Stimulated activated naive CD8-positive, alpha-beta T cell treated with anti-CD3 and anti-CD28 coated beads, Interleukin-15, Interleukin-2, amounts not matched to agents 100 ng/mL and 50 ng/mL, for 24 hours (primary cell): ENCODE data around the gene CYBA.
A peak's percentile ranks its signal among the peaks of the same experiment; 100 is the strongest.

Source experiments
- H3K27ac Mint-ChIP-seq: one replicate; pipeline ENCODE4 v1.8.0; 2021; ENCODE audit warnings: mild to moderate bottlenecking, mixed read lengths
- H3K27me3 Mint-ChIP-seq: one replicate; pipeline ENCODE4 v1.8.0; 2021; ENCODE audit warnings: mixed read lengths
- H3K36me3 Mint-ChIP-seq: one replicate; pipeline ENCODE4 v1.8.0; 2021; ENCODE audit warnings: low read depth, mixed read lengths
- H3K4me1 Mint-ChIP-seq: one replicate; pipeline ENCODE4 v1.8.0; 2021; ENCODE audit warnings: low read depth, mixed read lengths
- H3K4me3 Mint-ChIP-seq: one replicate; pipeline ENCODE4 v1.8.0; 2021; ENCODE audit warnings: mild to moderate bottlenecking, mixed read lengths
- H3K9me3 Mint-ChIP-seq: one replicate; pipeline ENCODE4 v1.8.0; 2021; ENCODE audit warnings: mixed read lengths

The CYBA gene

GRCh38 chr16:88635671-88636319, 15.1 kb downstream of the CYBA start:
- H3K4me1 Mint-ChIP-seq: peaks cover 55% of the 10 kb centered on the region
- peaks cover 8% of the 10 kb centered on the region for H3K27me3 Mint-ChIP-seq
- H3K9me3 Mint-ChIP-seq: no peaks in the 10 kb centered on the region
- H3K4me3 Mint-ChIP-seq: no peak overlapping the region
- H3K36me3 Mint-ChIP-seq: peaks cover 12% of the 10 kb centered on the region
- no peak overlapping the region for H3K27ac Mint-ChIP-seq

DNA sequence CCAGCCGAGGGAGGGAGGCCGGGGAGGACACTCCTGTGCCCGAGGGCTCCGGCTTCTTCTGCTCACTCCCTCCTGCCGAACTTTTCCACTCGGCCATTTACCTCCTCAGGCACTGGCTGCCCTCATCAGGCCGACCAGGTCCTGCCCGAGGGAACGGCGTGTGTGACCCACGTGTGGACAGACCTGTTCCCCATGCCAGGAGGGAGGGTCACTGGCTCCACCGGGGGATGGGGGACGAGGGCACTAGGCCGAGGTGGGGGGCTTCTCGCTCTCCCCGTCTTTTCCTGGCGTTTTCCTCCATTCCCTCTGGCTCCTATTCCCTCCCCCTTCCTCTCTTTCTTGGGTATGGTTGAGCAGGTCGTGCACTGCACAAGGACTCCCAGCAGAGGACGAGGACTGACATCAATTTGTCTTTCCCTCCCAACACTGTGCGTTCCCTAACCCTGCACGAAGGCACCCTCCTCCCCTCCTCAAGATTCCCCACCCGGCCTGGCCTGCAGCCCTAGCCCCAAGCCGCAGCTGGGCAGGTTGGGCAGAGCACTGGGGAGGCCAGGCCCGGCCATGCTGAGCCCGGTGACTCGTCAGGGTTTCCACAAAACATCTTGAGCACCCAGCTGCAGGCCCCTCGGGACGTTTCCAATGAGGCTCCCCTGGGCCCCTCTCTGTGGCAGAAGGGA, 15.7 kb downstream of the CYBA start:
- H3K27me3 Mint-ChIP-seq: peaks cover 3% of the 10 kb centered on the region
- H3K27ac Mint-ChIP-seq: peak overlapping the region; percentile 40
- no peaks in the 10 kb centered on the region for H3K9me3 Mint-ChIP-seq
- peaks cover 13% of the 10 kb centered on the region for H3K36me3 Mint-ChIP-seq
- peak overlapping the region; percentile 54 for H3K4me3 Mint-ChIP-seq
- H3K4me1 Mint-ChIP-seq: peaks cover 50% of the 10 kb centered on the region

- H3K27me3 Mint-ChIP-seq: no peaks in the 10 kb centered on the region
- peak overlapping the region; percentile 72 for H3K4me3 Mint-ChIP-seq
- peaks cover 47% of the 10 kb centered on the region for H3K4me1 Mint-ChIP-seq
- no peak overlapping the region for H3K27ac Mint-ChIP-seq
- no peaks in the 10 kb centered on the region for H3K9me3 Mint-ChIP-seq
- H3K36me3 Mint-ChIP-seq: peaks cover 16% of the 10 kb centered on the region
Observed at GRCh38 chr16:88634141-88634993, 16.5 kb downstream of the CYBA start.

DNA sequence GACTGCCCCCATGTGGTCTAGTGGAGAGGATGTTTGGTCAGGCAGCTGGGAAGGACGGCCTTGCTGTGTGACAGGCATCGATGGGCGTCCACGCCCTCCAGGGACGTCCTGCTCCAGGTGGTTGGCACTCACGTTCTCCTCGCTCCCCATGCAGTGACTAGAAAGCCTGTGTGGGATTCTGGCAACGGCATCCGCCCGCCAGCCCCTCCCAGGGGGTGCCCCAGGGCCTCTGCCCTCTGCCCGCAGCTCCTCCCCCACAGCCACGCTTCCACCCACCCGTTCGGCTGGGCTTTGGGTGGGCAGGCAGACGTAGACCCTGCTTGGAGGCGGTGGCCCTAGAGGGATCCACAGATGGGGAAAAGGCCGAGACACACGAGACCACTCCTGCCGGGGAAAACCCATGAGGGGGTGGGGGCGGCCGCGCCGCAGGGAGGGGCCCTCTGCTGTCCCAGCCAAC, 17.1 kb downstream of the CYBA start:
- H3K27ac Mint-ChIP-seq: no peak overlapping the region

DNA sequence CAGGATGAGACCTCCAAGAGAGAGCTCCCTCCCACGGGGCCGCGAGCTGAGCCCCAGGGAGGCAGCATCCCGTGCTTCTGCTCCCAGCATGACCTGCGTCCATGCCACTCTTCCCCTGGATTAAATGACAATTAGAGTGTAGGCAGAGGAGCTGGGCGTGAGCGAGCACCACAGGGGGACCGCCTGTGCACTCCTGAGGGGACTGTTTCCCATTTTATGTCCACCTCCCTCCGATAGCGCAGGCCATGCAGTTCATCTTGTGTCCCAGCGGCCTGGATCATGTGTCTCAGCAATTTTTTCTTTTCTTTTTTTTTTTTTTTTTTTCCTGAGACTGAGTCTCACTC, 18.3 kb downstream of the CYBA start:
- no peak overlapping the region for H3K4me3 Mint-ChIP-seq
- H3K27ac Mint-ChIP-seq: no peak overlapping the region
- H3K4me1 Mint-ChIP-seq: peaks cover 40% of the 10 kb centered on the region
- no peaks in the 10 kb centered on the region for H3K27me3 Mint-ChIP-seq
- no peaks in the 10 kb centered on the region for H3K9me3 Mint-ChIP-seq
- H3K36me3 Mint-ChIP-seq: peaks cover 19% of the 10 kb centered on the region

More for the DNA sequence above, 17.1 kb downstream of the CYBA start:
- Mint-ChIP-seq H3K36me3 (peaks cover 16% of the 10 kb centered on the region), H3K9me3 (no peaks in the 10 kb centered on the region), H3K27me3 (no peaks in the 10 kb centered on the region), H3K4me1 (peaks cover 47% of the 10 kb centered on the region), H3K4me3 (peak overlapping the region; percentile 72)

DNA sequence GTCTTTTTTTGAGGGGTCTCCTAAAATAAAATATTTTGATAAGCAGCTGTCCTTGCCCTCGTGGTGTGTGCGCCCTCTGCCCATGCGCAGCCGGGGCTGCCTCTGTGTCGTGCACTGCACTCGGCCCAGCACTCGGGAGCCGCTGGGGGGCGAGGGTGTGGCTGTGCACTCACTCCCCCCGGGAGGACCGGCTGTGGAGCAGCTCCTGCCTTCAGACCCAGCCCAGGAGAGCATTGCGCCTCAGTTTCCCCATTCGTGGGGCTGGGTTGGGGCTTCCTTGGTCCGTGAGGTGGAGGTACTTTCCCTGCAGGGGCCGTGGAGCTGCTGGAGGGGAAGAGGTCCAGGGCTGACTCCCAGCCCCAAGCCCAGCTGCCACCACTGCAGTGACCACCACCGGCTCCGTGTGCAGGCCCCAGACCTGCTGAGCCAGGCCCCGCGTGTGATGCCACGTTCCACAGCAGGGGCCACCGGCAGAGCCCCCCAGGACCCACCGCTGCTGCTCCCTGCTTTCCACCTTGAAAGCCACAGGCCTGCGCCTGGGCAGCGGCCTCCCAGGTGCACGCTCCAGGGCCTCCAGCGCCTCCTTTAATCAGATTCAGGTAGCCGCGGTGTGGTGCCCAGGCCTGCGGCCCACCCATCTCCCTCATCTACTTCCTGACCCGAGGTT, 18.8 kb downstream of the CYBA start:
- peaks cover 35% of the 10 kb centered on the region for H3K4me1 Mint-ChIP-seq
- no peak overlapping the region for H3K27ac Mint-ChIP-seq
- H3K4me3 Mint-ChIP-seq: no peak overlapping the region
- no peaks in the 10 kb centered on the region for H3K27me3 Mint-ChIP-seq
- no peaks in the 10 kb centered on the region for H3K9me3 Mint-ChIP-seq
- peaks cover 21% of the 10 kb centered on the region for H3K36me3 Mint-ChIP-seq

DNA sequence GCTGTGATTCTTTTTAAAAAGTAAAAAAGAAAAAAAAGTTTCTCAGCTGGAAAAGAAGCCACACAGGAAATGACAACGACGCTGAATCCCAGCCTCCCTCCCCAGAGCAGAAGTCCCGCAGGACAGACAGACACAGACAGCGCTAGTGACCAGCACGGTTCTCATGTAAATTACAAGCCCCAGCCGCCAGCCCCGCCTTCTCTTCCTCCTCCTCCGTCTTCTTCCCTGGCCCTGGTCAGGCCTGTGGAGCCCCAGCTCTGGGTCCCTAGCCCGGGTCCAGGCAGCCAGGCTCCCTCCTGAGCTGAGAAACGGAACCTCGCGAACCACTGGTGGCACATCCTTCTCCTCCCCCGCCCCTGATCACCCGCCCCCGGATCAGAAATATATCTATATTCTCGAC, 19.5 kb downstream of the CYBA start:
- Mint-ChIP-seq H3K27ac (no peak overlapping the region), H3K36me3 (peaks cover 27% of the 10 kb centered on the region), H3K4me1 (peaks cover 32% of the 10 kb centered on the region), H3K4me3 (no peak overlapping the region), H3K9me3 (no peaks in the 10 kb centered on the region), H3K27me3 (no peaks in the 10 kb centered on the region)

DNA sequence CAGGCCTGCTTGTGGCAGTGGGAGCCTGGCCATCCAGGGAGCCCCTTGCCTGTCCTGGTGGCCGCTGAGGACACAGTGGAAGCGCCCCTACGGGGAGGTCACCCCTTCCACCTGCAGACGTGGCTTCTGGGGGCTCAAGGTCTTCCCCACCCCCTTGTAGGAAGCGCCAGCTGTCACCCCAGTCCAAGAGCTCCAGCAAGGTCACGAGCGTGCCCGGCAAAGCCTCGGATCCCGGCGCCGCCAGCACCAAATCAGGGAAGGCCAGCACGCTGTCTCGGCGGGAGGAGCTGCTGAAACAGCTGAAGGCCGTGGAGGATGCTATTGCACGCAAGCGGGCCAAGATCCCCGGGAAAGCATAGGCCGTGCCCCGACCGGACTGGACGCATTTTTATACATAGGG, 19.9 kb downstream of the CYBA start:
- peaks cover 30% of the 10 kb centered on the region for H3K36me3 Mint-ChIP-seq
- H3K4me3 Mint-ChIP-seq: no peak overlapping the region
- H3K27me3 Mint-ChIP-seq: no peaks in the 10 kb centered on the region
- H3K9me3 Mint-ChIP-seq: no peaks in the 10 kb centered on the region
- peaks cover 28% of the 10 kb centered on the region for H3K4me1 Mint-ChIP-seq
- no peak overlapping the region for H3K27ac Mint-ChIP-seq

GRCh38 chr16:88630433-88630832, 20.4 kb downstream of the CYBA start:
- H3K9me3 Mint-ChIP-seq: no peaks in the 10 kb centered on the region
- no peak overlapping the region for H3K27ac Mint-ChIP-seq
- H3K36me3 Mint-ChIP-seq: peaks cover 32% of the 10 kb centered on the region
- peaks cover 24% of the 10 kb centered on the region for H3K4me1 Mint-ChIP-seq
- no peaks in the 10 kb centered on the region for H3K27me3 Mint-ChIP-seq
- no peak overlapping the region for H3K4me3 Mint-ChIP-seq

GRCh38 chr16:88629835-88630234, 21.0 kb downstream of the CYBA start:
- no peak overlapping the region for H3K27ac Mint-ChIP-seq

GRCh38 chr16:88628512-88628974, 22.3 kb downstream of the CYBA start:
- Mint-ChIP-seq H3K4me1 (peaks cover 6% of the 10 kb centered on the region), H3K27ac (no peak overlapping the region), H3K36me3 (peaks cover 42% of the 10 kb centered on the region), H3K4me3 (no peak overlapping the region), H3K9me3 (no peaks in the 10 kb centered on the region), H3K27me3 (no peaks in the 10 kb centered on the region)

More at GRCh38 chr16:88629835-88630234, 21.0 kb downstream of the CYBA start:
- H3K4me3 Mint-ChIP-seq: no peak overlapping the region
- H3K27me3 Mint-ChIP-seq: no peaks in the 10 kb centered on the region
- no peaks in the 10 kb centered on the region for H3K9me3 Mint-ChIP-seq
- H3K4me1 Mint-ChIP-seq: peaks cover 18% of the 10 kb centered on the region
- peaks cover 34% of the 10 kb centered on the region for H3K36me3 Mint-ChIP-seq

- H3K27ac Mint-ChIP-seq: no peak overlapping the region
- no peaks in the 10 kb centered on the region for H3K9me3 Mint-ChIP-seq
- H3K4me1 Mint-ChIP-seq: no peaks in the 10 kb centered on the region
- no peak overlapping the region for H3K4me3 Mint-ChIP-seq
- H3K27me3 Mint-ChIP-seq: no peaks in the 10 kb centered on the region
- H3K36me3 Mint-ChIP-seq: peaks cover 50% of the 10 kb centered on the region
Observed at GRCh38 chr16:88627531-88628411, 23.1 kb downstream of the CYBA start.

DNA sequence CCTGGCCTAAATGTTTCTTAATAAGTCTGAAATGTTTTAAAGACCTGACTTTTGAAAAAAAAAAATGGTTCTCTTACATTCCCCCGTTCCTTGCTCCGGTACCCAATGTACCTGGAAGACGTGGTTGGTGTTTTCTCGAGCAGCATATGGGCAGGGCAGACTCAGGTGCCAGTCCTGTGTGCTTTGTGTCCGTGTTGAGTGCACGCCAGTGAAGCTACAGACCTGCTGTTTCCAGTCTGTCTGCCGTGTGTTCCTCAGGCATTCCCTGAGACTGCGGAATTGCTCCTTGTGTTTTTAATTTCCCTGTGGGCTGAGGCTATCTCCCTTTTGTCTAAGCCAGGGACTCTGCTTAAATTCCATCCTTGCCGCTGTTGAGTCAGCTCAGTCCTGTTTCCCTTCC, 24.2 kb downstream of the CYBA start:
- no peaks in the 10 kb centered on the region for H3K9me3 Mint-ChIP-seq
- no peak overlapping the region for H3K27ac Mint-ChIP-seq
- no peaks in the 10 kb centered on the region for H3K4me1 Mint-ChIP-seq
- no peaks in the 10 kb centered on the region for H3K27me3 Mint-ChIP-seq
- no peak overlapping the region for H3K4me3 Mint-ChIP-seq
- H3K36me3 Mint-ChIP-seq: peaks cover 51% of the 10 kb centered on the region
